GM19043 (cell line): Measurements from ENCODE around the gene KRT82.
"Not testable (repeated sequence)": the region's sequence is repeated elsewhere in the genome, so short reads cannot be mapped to it uniquely, and the experiment has no call there.

ENCODE experiments used
- ATAC-seq: cut with Tn5 transposase; IDR thresholded peaks from one replicate; pipeline ENCODE4 v1.9.1; 2021; ENCODE audit warnings: low read depth; ENCODE audit not compliant: unreplicated experiment

The KRT82 gene

GRCh38 chr12:52405922-52406385 lies at the start of gene KRT82:
TSS of gene KRT82 (minus strand) at chr12:52406335. CDS start at chr12:52406277, 58 bp downstream.
- ATAC-seq: no peak

- ATAC-seq: no peak
Measured at GRCh38 chr12:52455821-52456220, 49.7 kb upstream of the KRT82 start.

- ATAC-seq: no peak
Measured at GRCh38 chr12:52454411-52455201, 48.5 kb upstream of the KRT82 start.

GRCh38 chr12:52452101-52452500 lies 46.0 kb upstream of the KRT82 start, which contains the start of gene KRT6B:
TSS of gene KRT6B (minus strand) at chr12:52452146. CDS start at chr12:52452078, 68 bp downstream.
- ATAC-seq: no peak

GRCh38 chr12:52448228-52448627 lies 42.1 kb upstream of the KRT82 start:
- ATAC-seq: no peak

GRCh38 chr12:52447196-52447595 lies 41.1 kb upstream of the KRT82 start:
- ATAC-seq: not testable (repeated sequence)

GRCh38 chr12:52446367-52447045 lies 40.4 kb upstream of the KRT82 start:
- ATAC-seq: no peak

GRCh38 chr12:52445876-52446275 lies 39.7 kb upstream of the KRT82 start:
- ATAC-seq: no peak

GRCh38 chr12:52444647-52445595 lies 38.8 kb upstream of the KRT82 start:
- no peak for ATAC-seq

GRCh38 chr12:52443966-52444365 lies 37.8 kb upstream of the KRT82 start:
- no peak for ATAC-seq

GRCh38 chr12:52442600-52443061 lies 36.5 kb upstream of the KRT82 start:
- ATAC-seq: no peak

- ATAC-seq: no peak
Measured at GRCh38 chr12:52441320-52441911, 35.3 kb upstream of the KRT82 start.

GRCh38 chr12:52440821-52441319 lies 34.7 kb upstream of the KRT82 start:
- ATAC-seq: no peak

- ATAC-seq: no peak
Measured at GRCh38 chr12:52439845-52440244, 33.7 kb upstream of the KRT82 start.

- ATAC-seq: no peak
Measured at GRCh38 chr12:52439420-52439819, 33.3 kb upstream of the KRT82 start.

- ATAC-seq: no peak
Measured at GRCh38 chr12:52438305-52439301, 32.5 kb upstream of the KRT82 start.

- no peak for ATAC-seq
Measured at GRCh38 chr12:52437508-52437907, 31.4 kb upstream of the KRT82 start.

GRCh38 chr12:52436828-52437474 lies 30.8 kb upstream of the KRT82 start:
- no peak for ATAC-seq
